IMR-90 (cell line): ENCODE data around the gene ARPC1A. TPM values are rescaled to one million over a fixed set of nuclear protein-coding genes. Genes with fewer than 3 reads are reported as not detected.
A peak's percentile ranks its signal among the peaks of the same experiment; 100 is the strongest.

Experiments used
- ATAC-seq: fragments of 200-7000 bp; cut with Tn5 transposase; 2 replicates; pipeline ENCODE4 v1.9.1; 2020; ENCODE audit warnings: low read depth, mild to moderate bottlenecking, moderate library complexity
- BruUV-seq: library from RNA; stranded (reverse); fragments of 400-500 nt; replicated peaks from 2 replicates; lab custom pipeline; 2021; lab: Mats Ljungman, UMichigan
- CTCF ChIA-PET: fragments of 300-600 bp; formaldehyde crosslinking; extraction: SDS; loops from one replicate; lab custom pipeline; 2021; ENCODE audit warnings: antibody characterized with exemption; lab: Yijun Ruan, JAX
- POLR2A ChIA-PET: fragments of 300-600 bp; sonication (Branson Sonifier 250); formaldehyde crosslinking; loops from one replicate; lab custom pipeline; 2022; ENCODE audit warnings: antibody characterized with exemption; ENCODE audit not compliant: unreplicated experiment; lab: Charles Lee
- DNase-seq: peaks from one replicate; pipeline ENCODE4 v3.0.0; 2013
- H2AFZ ChIP-seq: replicated peaks from 2 replicates; pipeline ENCODE3; 2013; ENCODE audit warnings: low read length, mild to moderate bottlenecking; ENCODE audit not compliant: poor library complexity
- H2AK5ac ChIP-seq: 2 replicates; pipeline ENCODE4 v1.6.1; 2013; ENCODE audit warnings: low read depth, low read length, inconsistent platforms
- H2AK9ac ChIP-seq: replicated peaks from 2 replicates; pipeline ENCODE3; 2013; ENCODE audit warnings: mild to moderate bottlenecking, low read depth, low read length, moderate library complexity; ENCODE audit not compliant: poor library complexity
- H2BK120ac ChIP-seq: 2 replicates; pipeline ENCODE4 v1.6.1; 2013; ENCODE audit warnings: low read depth, low read length, inconsistent platforms
- H2BK15ac ChIP-seq: 3 replicates; pipeline ENCODE4 v1.6.1; 2013; ENCODE audit warnings: low read depth, low read length, inconsistent platforms
- H2BK20ac ChIP-seq: 2 replicates; pipeline ENCODE4 v1.6.1; 2013; ENCODE audit warnings: low read depth, mild to moderate bottlenecking, inconsistent platforms, low read length, moderate library complexity
- H2BK5ac ChIP-seq: 2 replicates; pipeline ENCODE4 v1.6.1; 2013; ENCODE audit warnings: mild to moderate bottlenecking, low read depth, low read length, inconsistent platforms; ENCODE audit not compliant: poor library complexity, severe bottlenecking
- H3K14ac ChIP-seq: replicated peaks from 2 replicates; pipeline ENCODE4 v1.6.1; 2013; ENCODE audit warnings: low read depth, low read length, inconsistent platforms
- H3K18ac ChIP-seq: 2 replicates; pipeline ENCODE4 v1.6.1; 2013; ENCODE audit warnings: low read depth, low read length, control low read depth
- H3K23ac ChIP-seq: 2 replicates; pipeline ENCODE4 v1.6.1; 2013; ENCODE audit warnings: low read depth, low read length, inconsistent platforms
- H3K27ac ChIP-seq: 2 replicates; pipeline ENCODE4 v1.5.1; 2013; ENCODE audit warnings: mild to moderate bottlenecking, control low read depth, low read length; ENCODE audit not compliant: insufficient read depth
- H3K27me3 ChIP-seq: 2 replicates; pipeline ENCODE4 v1.6.1; 2013; ENCODE audit warnings: low read length; ENCODE audit not compliant: control insufficient read depth, insufficient read depth
- H3K36me3 ChIP-seq: 2 replicates; pipeline ENCODE4 v1.6.1; 2013; ENCODE audit warnings: low read length, mixed read lengths; ENCODE audit not compliant: control insufficient read depth, insufficient read depth
- H3K4ac ChIP-seq: 2 replicates; pipeline ENCODE4 v1.6.1; 2013; ENCODE audit warnings: low read depth, low read length, inconsistent platforms
- H3K4me1 ChIP-seq: 2 replicates; pipeline ENCODE4 v1.6.1; 2013; ENCODE audit warnings: low read length, mixed read lengths; ENCODE audit not compliant: control insufficient read depth, insufficient read depth
- H3K4me2 ChIP-seq: 2 replicates; pipeline ENCODE4 v1.6.1; 2013; ENCODE audit warnings: low read depth, mild to moderate bottlenecking, control low read depth, low read length, moderate library complexity
- H3K4me3 ChIP-seq: 2 replicates; pipeline ENCODE4 v1.5.1; 2013; ENCODE audit warnings: low read depth, mild to moderate bottlenecking, control low read depth, low read length, moderate library complexity; ENCODE audit not compliant: insufficient read depth
- H3K56ac ChIP-seq: 2 replicates; pipeline ENCODE4 v1.6.1; 2013; ENCODE audit warnings: low read length, inconsistent platforms; ENCODE audit not compliant: insufficient read depth; ENCODE audit errors: extremely low read depth
- H3K79me1 ChIP-seq, 2 experiments: 2 replicates each; pipeline ENCODE4 v1.6.1; 2013; ENCODE audit warnings: low read length in 2 of 2, inconsistent platforms in 1 of 2, low read depth in 1 of 2
- H3K9ac ChIP-seq: 2 replicates; pipeline ENCODE4 v1.6.1; 2013; ENCODE audit warnings: low read depth, low read length, control low read depth
- H3K9me1 ChIP-seq: 2 replicates; pipeline ENCODE4 v1.6.1; 2013; ENCODE audit warnings: low read length, inconsistent platforms; ENCODE audit not compliant: insufficient read depth
- H3K9me3 ChIP-seq: 2 replicates; pipeline ENCODE4 v1.6.1; 2013; ENCODE audit warnings: low read length; ENCODE audit not compliant: control insufficient read depth, insufficient read depth
- H4K20me1 ChIP-seq: 2 replicates; pipeline ENCODE4 v1.6.1; 2013; ENCODE audit warnings: low read length, inconsistent platforms; ENCODE audit not compliant: insufficient read depth
- H4K5ac ChIP-seq: 2 replicates; pipeline ENCODE4 v1.6.1; 2013; ENCODE audit warnings: mild to moderate bottlenecking, low read depth, low read length, control low read depth
- H4K8ac ChIP-seq, 2 experiments: 2 replicates each; pipeline ENCODE4 v1.6.1; 2013; ENCODE audit warnings: low read depth in 2 of 2, low read length in 2 of 2, control low read depth in 1 of 2, inconsistent platforms in 1 of 2
- H4K91ac ChIP-seq: 2 replicates; pipeline ENCODE4 v1.6.1; 2013; ENCODE audit warnings: low read depth, low read length, inconsistent platforms; ENCODE audit not compliant: insufficient read depth
- BHLHE40 ChIP-seq: fragments of 150-350 bp; IDR thresholded peaks from 2 replicates; pipeline ENCODE4 v1.6.1; 2016; ENCODE audit warnings: mild to moderate bottlenecking, low read depth, low read length
- CEBPB ChIP-seq: IDR thresholded peaks from 2 replicates; pipeline ENCODE4 v1.6.1; 2012; ENCODE audit warnings: low read depth, low read length, improper control_type of control experiment
- NFE2L2 ChIP-seq: fragments of 150-350 bp; IDR thresholded peaks from 2 replicates; pipeline ENCODE4 v1.6.1; 2016; ENCODE audit warnings: low read depth, mild to moderate bottlenecking, low read length
- WGBS, 2 experiments: methylation state at CpG; one replicate each; pipeline versions ENCODE4 v1.1.5 to v1.1.7; 2013; ENCODE audit warnings: missing lambda C conversion rate in 2 of 2; ENCODE audit not compliant: insufficient read length in 1 of 2; ENCODE audit errors: extremely low coverage in 2 of 2; 5-methylcytosine and 5-hydroxymethylcytosine counted together
- dilution Hi-C: fragments of 300-500 bp; cut with HindIII; formaldehyde crosslinking; loops from one replicate; pipeline ENCODE4 v1.14.3; 2018; ENCODE audit warnings: low sequenced_read_pairs; ENCODE audit not compliant: unreplicated experiment
- in situ Hi-C: fragments of 300-500 bp; cut with MboI; formaldehyde crosslinking; loops from 3 replicates; pipeline ENCODE4 v1.14.3; 2019; ENCODE audit warnings: low sequenced_read_pairs, inconsistent platforms, mixed read lengths
- intact Hi-C: fragments of 100-400 bp; cut with micrococcal nuclease; formaldehyde crosslinking; loops from 2 replicates; pipeline ENCODE4 v1.10.0; 2022
- polyA plus RNA-seq, 3 experiments: library from polyadenylated mRNA; depleted of rRNA; stranded (reverse); fragments of >200 nt; gene quantifications; 2 replicates each; pipeline ENCODE4 v1.2.3, GENCODE V29; 2012; ENCODE audit warnings: low replicate concordance in 1 of 3
- total RNA-seq: library from RNA; depleted of rRNA; stranded (reverse); fragments of >200 nt; gene quantifications from 2 replicates; pipeline ENCODE4 v1.2.3, GENCODE V29; 2012

ARPC1A gene
- total and polyA plus RNA-seq, 2 of the 4 experiments (the other 2 are of a cell fraction) = 253 to 327 TPM

- peak overlapping the region; percentile 40 for H3K4me2 ChIP-seq
- WGBS, 2 experiments = 45% methylated on average over 6 of the region's 21 CpGs; no CpG with 5 or more reads in 1 of the 2 experiments
These were observed 46.8 kb downstream of the ARPC1A start for GRCh38 chr7:99372275-99373090.

More at GRCh38 chr7:99372275-99373090, 46.8 kb downstream of the ARPC1A start:
- Histone ChIP-seq H2AFZ (peak overlapping the region; percentile 82), H3K14ac (no peak overlapping the region), H4K20me1 (peaks cover 8% of the 10 kb centered on the region; the same call in 1 of the 2 replicates), H3K18ac (no peak overlapping the region), H4K5ac (peak overlapping the region; percentile 19; the same call in 1 of the 2 replicates), H3K4me3 (no peak overlapping the region), H3K79me1 (peaks cover 4 to 36% of the 10 kb centered on the region in 2 experiments), H2BK20ac (no peak overlapping the region), H2AK5ac (peak overlapping the region; percentile 57; the same call in 1 of the 2 replicates), H3K4ac (peak overlapping the region; percentile 12), H3K23ac (0 out of 2 replicates have a peak overlapping the region, but pooled peaks have one; percentile 38), H3K9me3 (no peaks in the 10 kb centered on the region), H3K9me1 (peaks cover 4% of the 10 kb centered on the region; the same call in 1 of the 2 replicates), H2AK9ac (no peak overlapping the region), H3K56ac (no peak overlapping the region), H3K27ac (peak overlapping the region; percentile 7; the same call in 1 of the 2 replicates), H2BK120ac (peak overlapping the region; percentile 56; the same call in 1 of the 2 replicates), H3K4me1 (peaks cover 8% of the 10 kb centered on the region), H2BK5ac (peak overlapping the region; percentile 4), H3K27me3 (no peaks in the 10 kb centered on the region), H3K36me3 (no peaks in the 10 kb centered on the region; the same call in 1 of the 2 replicates), H2BK15ac (no peak overlapping the region), H4K8ac (peak overlapping the region in 1 of 2 experiments; percentile 80; a peak in 1 of 4 replicates), H3K9ac (no peak overlapping the region), H4K91ac (peak overlapping the region; percentile 19; the same call in 1 of the 2 replicates)
- in situ Hi-C loops (no loop called here), intact Hi-C loops (no loop called here), dilution Hi-C loops (no loop called here)
- POLR2A ChIA-PET = no interaction called here
- CTCF ChIA-PET = interaction anchor here (0.5 to 1.4 kb wide), 2 partner anchors 11 to 42 kb away, joined by 3 to 4 read pairs; no protein-coding TSS in a partner anchor
- DNase-seq (peak; percentile 47), ATAC-seq (no peak)
- BruUV-seq = no TSS peak
- peak; percentile 85 for TF ChIP-seq CEBPB
- TF ChIP-seq BHLHE40 = no peak
- TF ChIP-seq NFE2L2 = no peak
